Hematopoietic multipotent progenitor cell (in vitro differentiated cells): ENCODE results near the gene IQSEC3. TPM values are rescaled to one million over a fixed set of nuclear protein-coding genes. Genes with fewer than 3 reads are reported as not detected.

Experiments
- DNase-seq, 3 donors: peaks; one replicate each; pipeline ENCODE4 v3.0.0-alpha.2; 2011 to 2015; ENCODE audit warnings: low read depth in 2 of 3, low spot score in 2 of 3
- total RNA-seq: library from RNA; depleted of rRNA; stranded (reverse); fragments of >200 nt; gene quantifications from one replicate; pipeline ENCODE4 v1.2.3, GENCODE V29; 2012

Gene IQSEC3
- total RNA-seq, 1 donor, result 3.8 TPM

DNA sequence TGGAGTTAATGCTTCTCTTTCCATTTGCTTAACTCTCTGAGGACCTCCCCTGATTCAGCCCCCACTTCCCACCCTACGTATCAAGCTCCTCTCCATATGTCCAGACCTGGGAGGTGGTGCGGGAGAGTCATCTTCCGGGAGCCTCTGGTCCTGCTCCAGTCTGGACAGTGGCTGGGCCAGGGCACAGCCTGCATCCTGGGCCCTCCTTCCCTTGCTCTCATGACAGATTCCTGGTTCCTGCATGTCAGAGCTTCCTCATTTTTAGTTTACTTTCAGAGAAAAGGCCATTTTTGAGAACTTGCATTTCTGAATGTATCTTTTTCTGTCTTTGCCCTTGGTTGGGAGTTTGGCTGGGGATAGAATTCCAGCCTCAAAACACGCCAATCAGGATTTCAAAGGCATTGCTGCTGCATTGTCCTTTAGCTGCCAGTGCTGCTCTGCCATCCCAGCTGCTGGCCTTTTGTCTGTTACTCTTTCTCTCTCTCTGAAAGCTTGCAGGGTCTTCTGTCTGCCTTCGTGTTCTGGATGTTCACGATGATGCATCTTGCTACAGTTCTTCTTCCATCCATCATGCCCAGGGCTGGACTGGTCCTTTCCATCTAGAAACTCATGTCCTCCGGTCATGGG lies 92.7 kb downstream of the IQSEC3 start:
- DNase-seq, result no peak

DNA sequence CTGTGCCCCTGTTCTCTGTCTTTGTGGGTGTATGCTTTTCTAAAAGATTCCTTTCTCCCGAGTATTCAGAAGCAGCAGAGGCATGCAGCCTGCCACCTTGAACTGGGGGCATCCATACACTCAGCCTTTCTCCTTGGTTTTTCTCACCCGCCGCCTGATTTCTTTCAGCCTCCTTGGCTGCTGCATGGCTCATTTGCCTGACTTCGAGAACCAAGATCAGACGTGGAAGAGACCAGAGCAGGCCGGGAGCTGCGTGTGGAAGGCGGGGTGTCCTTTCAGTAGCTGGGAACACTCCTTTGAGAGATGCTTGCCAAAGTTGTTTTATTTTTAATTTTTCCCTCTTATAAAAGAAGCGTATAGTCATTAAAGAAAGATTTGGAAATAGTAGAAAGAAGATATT lies 94.3 kb downstream of the IQSEC3 start:
- no peak for DNase-seq

DNA sequence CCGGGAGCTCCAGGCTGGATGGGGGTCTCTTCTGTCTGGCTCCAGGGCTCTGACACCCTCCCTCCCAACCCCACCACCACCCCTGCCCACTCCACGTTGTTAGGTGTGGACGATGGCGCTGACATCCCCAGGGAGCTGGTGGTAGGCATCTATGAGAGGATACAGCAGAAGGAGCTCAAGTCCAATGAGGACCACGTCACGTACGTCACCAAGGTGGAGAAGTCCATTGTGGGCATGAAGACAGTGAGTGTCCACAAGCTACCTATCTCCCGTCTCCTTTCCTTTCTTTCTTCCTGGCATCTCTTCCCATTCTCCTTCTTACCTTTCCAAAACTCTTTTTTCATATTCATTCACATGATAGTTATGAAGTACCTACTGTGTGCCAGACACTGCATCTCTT lies 95.3 kb downstream of the IQSEC3 start:
- DNase-seq, result no peak

DNA sequence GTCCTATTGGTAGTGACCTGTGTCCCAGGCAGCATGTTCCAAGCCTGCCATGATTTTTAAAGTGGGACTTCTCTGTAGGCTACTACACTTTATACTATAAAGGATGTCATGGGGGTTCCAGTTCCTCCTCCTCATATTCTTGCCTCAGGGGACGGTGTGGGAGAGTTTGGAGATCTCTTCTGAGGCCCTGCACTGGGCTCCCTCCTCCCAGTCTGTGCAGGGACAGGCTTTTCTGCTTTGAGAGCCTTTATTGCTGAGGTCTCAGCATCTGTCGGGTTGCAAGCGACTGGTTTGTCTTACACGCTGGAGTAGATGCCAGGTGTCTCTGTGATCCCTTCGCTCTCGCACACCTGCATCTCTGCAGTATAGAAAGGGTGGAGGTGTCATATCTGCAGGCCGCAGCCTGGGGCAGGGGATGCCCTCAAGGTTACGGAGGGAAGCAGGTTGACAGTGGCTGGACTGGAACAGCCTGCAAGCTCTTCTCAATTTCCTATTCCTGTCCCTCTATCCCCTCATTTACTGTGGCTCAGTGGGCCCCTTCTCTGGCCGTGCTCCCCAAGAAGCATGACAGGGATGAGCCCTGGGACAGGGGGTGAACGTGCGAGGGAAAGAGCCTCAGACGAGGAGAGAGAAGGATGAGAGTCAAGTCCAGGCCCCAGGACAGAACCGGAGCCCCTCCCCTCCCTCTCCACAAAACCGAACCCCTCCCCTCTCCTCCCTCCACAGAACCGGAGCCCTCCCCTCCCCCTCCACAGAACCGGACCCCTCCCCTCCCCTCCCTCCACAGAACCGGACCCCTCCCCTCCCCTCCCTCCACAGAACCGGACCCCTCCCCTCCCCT lies 96.1 kb downstream of the IQSEC3 start:
- DNase-seq, result no peak

DNA sequence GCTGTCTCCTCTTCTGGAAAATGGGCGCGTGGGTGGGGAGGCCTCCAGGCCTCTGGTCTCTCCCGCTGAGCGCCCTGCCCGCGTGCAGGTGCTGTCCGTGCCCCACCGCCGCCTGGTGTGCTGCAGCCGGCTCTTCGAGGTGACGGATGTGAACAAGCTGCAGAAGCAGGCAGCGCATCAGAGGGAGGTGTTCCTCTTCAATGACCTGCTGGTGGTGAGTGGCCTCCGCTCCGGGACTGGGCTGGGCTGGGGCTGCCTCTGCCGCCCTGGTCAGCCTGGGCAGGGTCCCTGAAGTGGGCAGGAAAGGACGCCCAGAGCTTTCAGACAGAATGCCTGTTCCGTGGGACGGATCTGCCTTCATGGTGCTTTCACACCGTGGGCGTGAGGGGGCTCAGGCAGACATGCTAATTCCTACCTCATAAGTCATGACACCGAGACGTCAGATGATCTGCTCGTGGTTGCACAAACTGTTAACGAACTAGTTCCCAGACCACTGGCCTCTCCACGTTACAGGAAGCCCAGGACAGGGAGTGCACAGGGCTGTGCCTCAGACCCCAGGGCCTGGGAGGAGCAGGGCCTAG lies 96.9 kb downstream of the IQSEC3 start:
- DNase-seq, result no peak

DNA sequence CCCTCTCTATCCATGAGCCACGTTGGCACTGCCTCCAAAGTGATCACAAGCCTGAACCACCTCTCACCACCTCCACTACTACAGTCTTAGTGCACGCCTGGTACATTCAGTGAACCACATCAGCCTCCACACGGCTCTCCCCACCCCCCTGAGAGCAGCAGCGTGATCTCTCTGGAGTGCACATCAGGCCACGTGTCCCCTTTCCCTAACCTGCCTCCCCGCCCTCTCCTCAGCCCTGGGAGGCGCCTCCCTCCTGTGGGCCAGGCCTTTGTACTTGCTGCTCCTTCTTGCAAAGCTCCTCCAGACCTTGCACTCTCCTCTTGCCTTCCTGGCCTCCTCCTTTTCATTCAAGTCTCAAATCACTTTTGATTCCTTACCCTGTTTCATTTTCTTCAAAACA lies 97.6 kb downstream of the IQSEC3 start:
- DNase-seq, result no peak

DNA sequence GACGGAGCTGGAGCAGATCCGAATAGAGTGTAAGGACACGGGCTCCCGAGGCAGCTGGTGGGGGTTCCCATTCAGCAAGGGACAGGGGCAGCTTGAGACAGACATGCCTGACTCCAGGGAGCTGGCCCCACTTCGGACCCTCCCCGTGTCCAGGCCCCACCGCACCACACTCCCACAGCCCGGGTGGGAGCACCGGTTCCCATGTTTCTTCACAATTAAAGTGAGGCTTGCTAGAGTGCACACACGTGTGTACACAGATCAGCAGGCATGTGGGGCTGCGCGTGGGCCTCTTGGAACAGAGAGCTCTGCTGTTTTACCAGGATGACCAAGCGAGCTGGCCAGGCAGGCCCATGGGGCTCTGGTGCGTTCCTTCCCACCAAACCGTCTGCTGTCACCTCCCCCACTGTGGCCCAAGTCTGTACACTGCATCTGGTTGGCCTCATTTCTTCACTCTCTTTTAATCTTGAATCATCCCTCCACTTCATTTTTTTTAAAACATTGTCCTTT lies 99.3 kb downstream of the IQSEC3 start:
- DNase-seq, result no peak

DNA sequence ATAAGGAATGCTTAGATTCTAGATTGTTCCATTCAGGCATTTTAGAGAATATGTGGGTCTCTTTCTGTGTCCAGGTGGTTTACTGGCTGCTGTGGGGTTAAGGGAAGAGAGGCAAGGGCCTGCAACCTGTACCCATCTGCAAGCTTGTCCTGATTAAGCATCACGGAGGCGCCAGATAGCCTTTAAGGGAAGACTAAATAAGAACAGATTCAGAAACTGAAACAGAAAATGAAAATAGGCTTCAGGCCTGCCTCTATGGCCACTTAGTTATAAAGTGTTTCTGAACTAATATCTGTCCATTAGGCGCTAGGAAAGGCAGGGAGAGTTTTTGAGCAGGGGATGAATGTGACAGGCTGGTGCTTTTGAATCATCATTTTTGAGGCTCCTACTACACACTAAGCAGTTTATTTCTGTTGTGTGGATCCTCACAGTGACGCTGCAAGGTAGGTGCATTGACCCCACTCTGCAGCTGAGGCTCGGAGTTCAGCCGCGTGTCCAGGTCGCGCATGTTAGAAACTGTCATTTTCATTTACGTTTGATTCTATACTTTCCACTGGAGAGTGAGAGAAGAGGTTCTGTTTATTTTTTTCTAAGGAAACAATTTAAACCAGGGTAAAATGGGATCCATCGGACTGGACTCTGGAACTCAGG lies 100.0 kb downstream of the IQSEC3 start:
- DNase-seq, result no peak

DNA sequence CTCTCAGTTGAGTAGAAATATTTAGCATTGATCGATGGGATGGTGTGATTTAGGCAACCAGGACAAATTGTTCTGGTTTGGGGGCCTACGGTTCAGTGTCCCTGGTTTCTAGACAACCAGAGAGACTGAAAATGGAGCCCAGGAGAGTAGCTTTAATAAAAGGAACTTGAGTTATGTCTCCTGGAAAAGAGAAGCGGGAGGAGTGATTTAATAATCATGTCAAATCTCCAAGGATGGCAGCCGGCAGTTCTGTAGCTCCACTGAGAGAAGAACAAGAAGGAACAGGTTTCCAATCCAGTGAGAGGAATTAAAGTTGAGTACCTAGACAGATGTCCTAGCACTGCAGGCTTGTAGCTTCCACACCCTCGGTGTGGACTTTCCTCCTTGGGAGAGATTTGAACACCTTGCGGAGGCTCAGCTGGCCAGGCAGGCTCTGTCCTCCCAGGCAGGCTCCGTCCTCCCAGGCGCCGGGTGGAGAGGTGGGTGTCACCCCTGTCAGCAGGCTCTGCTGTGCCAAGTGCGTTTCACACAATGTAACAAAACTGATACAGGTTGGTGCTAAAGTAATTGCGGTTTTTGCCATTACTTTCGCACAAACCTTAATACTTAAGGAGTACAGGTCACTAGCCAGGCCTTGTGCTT lies 101.5 kb downstream of the IQSEC3 start:
- DNase-seq, result no peak

DNA sequence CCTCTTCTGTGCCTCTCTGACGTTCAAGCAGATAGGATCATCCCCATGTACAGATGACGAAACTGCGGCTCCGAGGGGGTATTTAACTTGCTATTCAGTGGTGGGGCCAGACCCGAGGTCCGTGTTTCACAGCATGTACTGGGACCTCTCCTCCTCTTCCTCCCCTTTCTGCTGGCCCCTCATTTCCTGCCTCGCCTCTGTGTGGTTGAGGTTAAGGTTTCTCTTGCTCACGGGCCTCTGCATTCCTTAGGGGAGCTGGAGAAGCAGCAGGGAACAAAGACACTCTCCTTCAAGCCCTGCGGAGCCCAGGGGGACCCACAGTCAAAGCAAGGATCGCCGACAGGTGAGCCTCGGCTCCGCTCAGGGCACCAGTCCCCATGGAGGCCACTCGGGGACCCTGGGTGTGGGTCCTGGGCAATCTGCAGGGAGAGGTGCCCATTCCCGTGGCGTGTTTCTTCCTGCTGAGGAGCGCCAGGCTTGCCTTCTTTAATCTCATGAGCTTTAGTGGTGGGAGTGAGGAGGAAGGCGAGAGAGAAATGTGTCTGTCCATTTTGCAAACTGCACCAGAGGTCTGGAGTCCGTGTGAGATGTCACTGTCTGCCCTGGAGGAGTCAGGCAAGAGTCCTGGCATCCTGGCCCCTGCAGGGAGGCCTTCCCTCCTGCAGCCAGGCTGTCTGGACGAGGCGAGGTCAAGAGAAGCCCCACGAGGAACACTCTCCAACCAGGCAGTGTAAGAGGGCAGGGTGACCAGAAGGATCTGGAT lies 102.4 kb downstream of the IQSEC3 start:
- DNase-seq, result peak in 1 of 3 donors; percentile 35

DNA sequence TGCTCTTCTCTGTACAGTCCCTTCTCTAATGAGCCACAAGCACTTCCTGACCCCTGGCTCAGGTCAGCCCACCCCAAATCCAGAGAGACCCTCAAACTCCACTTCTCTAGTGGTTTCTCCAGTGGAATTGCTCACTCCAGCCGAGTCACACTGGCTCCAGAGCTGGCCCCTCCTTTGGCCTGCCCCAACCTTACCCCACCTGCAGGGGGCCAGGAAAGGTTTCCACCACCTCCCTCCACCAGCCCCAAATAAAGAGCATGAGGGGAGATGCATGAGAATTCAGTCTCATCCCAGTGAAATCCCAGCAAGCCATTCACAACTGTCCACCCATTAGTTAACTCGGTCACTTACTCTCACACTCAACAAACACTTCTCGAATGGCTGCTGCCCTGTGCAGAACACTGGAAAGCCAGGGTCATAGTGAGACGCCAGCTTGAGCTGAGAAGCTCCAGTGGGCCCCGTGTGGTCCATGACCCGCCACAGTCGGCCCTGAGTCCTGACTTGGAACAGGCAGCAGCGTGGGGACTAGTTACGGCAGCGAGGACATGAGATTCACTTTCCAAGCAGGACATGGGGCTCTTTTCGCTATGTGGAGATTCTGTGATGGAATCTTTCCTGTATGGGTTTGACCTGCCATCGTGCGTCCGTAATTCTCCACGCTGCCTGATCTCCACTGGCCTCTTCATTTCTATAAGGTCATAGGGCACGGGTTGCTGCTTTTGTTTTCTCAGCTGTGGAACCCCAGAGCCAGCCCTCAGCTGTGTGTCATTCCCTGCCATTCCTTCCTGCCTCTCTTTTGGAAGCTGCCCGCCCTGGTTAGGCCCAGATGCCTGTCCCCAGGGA lies 103.2 kb downstream of the IQSEC3 start:
- no peak for DNase-seq

DNA sequence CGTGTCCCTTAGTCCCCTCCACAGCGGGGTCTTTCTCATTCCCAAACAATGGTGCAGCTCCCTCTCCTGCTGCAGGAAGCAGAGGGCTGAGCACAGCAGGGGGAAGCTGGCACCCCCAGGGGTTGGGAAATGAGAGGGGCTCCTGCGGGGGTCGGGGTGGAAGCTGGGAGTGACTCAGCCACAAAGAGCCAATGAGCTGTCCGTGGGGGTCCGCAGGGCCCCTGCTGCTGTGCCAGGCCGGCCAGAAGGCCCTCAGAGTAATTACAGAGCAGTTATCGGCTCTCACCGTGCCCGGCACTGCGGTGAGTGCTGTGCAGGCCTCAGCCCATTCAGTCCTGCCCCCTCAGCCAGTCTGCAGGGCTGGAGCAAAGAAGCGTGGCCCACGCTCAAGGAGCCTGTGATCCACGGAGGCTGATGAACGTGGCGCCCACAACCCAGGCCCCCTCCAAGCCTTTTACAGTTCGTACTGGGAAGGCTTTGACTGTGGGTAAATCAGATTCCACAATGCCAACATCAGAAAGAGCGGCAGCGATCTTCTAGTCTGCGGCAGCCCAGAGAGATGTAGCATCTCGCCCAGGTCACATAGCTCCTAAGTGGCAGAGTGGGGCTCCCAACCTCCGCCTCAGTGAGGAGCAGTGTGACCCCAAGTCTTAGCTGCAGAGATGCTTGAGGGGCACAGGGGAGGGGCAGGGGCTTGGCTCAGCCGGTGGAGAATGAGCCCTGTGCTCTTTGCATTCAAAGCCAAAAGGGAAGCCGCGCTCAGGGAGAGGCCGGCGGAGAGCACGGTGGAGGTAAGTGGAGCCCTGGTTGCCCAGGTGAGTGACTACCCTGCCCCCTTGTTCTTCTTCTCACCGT lies 104.0 kb downstream of the IQSEC3 start:
- DNase-seq, result no peak

DNA sequence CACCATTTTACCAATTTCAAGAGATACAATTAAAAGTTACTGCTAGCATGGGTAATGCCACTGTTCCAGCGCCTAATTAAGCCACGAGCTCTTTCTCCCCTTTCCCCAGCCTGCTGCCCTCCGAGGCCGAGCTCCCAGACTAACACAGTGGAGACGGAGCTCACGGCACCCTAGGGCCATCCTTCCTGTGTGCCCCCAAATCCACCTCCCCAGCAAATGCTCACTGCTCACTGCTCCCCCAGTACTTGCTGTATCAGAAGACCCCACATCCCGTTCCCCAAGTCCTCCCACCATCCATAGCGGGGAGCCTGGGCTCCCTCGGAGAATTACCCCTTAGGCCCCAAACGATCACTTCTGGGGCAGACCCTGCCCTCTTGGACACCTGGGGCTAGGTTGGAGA lies 104.7 kb downstream of the IQSEC3 start:
- no peak for DNase-seq

DNA sequence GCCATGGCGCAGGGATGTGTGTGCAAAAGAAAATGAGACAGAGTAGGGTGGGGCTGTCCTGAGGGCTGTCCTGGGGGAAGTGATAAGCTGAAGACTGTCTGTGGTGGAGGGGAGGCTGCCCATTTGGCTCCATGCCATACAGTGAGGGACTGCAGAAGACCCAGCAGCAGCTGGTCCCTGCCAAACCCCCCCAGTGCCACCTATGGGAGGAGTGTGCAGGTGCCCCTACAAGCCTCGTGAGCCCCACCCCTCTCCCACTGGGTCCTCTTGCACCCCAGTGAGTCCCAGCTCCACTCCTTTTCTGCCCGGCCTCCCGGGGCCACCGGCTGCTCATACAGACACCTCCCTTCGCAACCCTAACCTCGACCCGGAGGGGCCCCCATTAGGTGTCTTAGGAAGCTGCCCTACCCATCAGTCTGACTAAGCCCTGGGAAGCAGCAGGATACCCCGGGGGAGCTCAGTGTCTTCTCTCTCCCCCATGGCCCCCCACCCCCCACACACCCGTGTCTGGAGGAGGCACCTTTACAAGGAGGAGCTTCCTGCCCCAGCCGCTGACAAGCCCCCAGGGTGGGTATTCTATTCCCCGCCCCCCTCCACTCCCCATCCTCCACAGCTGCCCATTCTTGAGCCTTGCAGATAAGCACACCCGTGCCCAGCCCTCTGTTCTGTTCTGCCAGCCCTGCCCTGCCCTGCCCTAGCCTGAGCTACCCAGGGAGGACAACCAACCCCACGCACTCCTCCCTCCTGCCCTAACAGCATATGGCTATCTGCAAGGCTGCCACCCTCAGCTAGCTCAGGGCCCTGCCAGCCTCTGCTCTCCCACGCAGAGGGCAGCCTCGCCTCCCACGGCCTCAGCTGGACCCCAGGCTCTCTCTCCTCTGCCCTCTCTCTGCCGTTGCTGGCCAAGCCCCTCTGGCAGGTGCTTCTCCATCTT lies 105.4 kb downstream of the IQSEC3 start:
- DNase-seq, result peak in 2 of 3 donors; percentile 45 to 58

DNA sequence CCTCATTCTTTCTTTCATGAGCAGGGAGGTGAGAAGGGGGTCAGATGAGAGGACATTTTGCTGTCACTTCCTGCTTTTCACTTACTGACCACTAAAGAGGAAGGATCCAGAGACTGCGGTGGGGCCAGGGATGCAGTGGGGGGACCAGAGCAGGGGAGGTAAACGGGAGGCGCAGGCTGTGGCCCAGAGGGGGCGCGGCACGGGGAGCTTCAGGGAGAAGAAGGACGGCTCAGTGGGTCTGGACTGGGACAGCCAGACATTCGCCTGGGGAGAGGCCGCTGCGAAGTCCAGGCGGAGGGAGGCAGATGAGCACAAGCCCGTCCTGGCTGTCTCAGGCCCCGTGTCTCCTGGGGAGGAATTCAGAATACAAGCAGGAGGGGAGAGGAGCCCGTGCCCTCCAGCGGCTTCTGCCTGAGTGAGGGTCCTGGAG lies 106.2 kb downstream of the IQSEC3 start:
- peak in 1 of 3 donors; percentile 44 for DNase-seq

DNA sequence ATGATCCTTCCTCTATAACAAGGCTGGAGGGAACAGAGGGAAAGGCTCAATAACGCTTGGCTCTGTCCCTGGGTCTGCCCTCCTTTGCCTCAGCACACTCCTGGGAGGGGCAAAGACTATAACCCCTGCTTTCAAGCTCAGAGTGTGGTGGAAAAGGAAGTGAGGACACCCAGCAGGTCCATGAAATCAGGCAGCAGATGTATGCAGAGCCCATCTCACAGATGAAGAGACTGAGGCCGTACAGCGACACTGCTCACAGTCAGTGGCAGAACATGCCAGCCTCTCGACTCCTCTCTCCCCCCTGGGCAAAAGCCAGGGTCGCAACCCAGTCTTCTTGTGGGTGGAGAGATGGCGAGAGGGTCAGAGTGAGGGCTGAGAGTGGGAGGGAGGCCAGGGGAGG lies 107.6 kb downstream of the IQSEC3 start:
- DNase-seq, result no peak

DNA sequence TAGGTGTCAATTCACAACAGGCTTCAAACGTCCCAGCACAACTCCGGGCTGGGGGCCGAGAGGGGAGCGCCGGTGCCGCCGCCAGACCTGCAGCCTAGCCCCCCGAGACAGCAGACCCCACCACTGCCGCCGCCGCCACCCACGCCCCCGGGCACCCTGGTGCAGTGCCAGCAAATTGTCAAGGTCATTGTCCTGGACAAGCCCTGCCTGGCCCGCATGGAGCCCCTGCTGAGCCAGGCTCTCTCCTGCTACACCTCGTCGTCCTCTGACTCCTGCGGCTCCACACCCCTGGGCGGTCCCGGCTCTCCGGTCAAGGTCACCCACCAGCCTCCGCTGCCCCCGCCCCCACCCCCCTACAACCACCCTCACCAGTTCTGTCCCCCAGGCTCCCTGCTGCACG lies 108.0 kb downstream of the IQSEC3 start:
- DNase-seq, result no peak
